Epithelial cell of proximal tubule (primary cell): ENCODE measurements around the gene MIER2. TPM values are rescaled to one million over a fixed set of nuclear protein-coding genes. Genes with fewer than 3 reads are reported as not detected.
"Not testable (repeated sequence)": the region's sequence is repeated elsewhere in the genome, so short reads cannot be mapped to it uniquely, and the experiment has no call there.

Experiments used
- DNase-seq: peaks from one replicate; pipeline ENCODE4 v3.0.0-alpha.2; 2011; ENCODE audit warnings: low read depth
- H3K4me3 ChIP-seq: 2 replicates; pipeline ENCODE4 v1.5.1; 2011; ENCODE audit warnings: low read depth, mild to moderate bottlenecking, low read length
- CTCF ChIP-seq: conservative IDR thresholded peaks from 2 replicates; pipeline ENCODE4 v1.5.1; 2012; ENCODE audit warnings: low read depth, mild to moderate bottlenecking, low read length
- total RNA-seq: library from RNA; depleted of rRNA; stranded (reverse); fragments of >200 nt; gene quantifications from 2 replicates; pipeline ENCODE4 v1.2.3, GENCODE V29; 2015

The MIER2 gene
- total RNA-seq, 1 donor from 2014 or later, result 21.3 TPM

GRCh38 chr19:366205-366783, 21.7 kb upstream of the MIER2 start:
- no peak overlapping the region for H3K4me3 ChIP-seq
- no peak for TF ChIP-seq CTCF
- no peak for DNase-seq

DNA sequence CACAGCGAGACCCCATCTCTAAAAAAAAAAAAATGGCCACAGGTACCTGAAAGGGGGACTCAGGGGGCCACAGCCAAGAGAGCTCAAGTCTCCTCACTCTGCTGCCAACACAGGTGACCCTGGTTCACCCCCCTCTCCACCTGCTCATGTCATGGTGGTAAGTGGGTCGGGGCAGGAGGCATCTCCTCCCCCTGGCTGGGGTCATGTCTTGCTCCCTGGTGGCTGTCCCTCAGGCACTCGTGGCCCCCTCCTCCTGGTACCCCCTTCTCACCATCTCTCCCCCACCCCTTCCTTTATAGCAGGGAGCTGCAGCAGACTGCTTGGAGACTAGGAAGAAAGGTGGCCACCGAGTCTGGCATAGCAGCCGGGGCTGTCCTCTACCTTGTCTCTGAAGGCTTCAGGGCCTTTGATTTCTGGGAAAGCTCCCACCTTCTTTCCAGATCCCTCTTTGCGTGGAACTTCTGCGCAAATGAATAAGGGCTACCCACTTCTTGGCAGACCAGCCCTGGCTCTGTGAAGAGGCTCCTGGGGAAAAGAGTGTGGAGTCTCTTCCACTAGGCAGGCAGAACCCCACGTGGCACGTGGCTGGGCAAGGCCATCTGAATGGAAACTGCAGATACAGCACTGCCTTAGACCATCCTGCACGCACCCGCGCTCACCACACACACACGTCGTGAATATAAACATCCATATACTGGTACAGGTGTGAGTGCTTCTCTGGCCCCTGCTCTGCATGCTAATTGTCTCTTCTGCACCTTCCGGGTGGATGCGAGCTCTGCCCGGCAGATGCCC, 20.1 kb upstream of the MIER2 start:
- no peak for DNase-seq
- no peak overlapping the region for H3K4me3 ChIP-seq
- no peak for TF ChIP-seq CTCF

GRCh38 chr19:362683-363082, 18.1 kb upstream of the MIER2 start:
- TF ChIP-seq CTCF, result no peak
- H3K4me3 ChIP-seq, result no peak overlapping the region
- DNase-seq, result no peak

DNA sequence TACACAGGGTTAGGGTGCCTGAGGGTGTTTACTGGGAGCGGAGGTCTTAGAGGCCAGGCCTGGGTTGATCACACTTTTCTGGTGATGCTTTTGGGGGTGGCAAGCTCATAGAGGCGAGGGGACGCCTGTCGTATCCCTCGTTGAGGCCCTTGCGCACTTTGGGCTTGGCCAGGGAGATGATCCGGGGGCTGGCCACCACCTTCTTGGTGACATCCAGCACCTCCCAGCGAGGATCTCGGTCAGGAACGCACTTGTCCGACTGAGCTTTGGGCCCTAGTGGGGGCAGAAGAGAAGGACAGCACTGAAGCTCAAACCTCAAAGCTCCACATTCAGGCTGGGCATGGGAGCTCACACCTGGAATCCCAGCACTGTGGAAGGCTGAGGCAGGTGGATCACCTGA, 17.6 kb upstream of the MIER2 start:
- DNase-seq, result no peak
- no peak overlapping the region for H3K4me3 ChIP-seq
- no peak for TF ChIP-seq CTCF

- no peak for TF ChIP-seq CTCF
- no peak overlapping the region for H3K4me3 ChIP-seq
- DNase-seq, result no peak
These were observed 15.0 kb upstream of the MIER2 start for GRCh38 chr19:359653-359925.

DNA sequence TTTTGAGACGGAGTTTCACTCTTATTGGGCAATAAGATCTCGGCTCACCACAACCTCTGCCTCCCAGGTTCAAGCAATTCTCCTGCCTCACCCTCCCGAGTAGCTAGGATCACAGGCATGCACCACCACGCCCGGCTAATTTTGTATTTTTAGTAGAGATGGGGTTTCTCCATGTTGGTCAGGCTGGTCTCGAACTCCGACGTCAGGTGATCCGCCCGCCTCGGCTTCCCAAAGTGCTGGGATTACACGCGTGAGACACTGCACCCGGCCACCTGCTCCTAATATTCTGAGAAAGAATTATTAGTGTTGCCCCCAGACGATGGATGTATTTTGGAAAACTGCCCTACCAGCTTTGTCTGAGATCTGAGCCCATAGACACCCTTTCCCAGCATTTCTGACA, 10.9 kb upstream of the MIER2 start:
- DNase-seq, H3K4me3 ChIP-seq: not testable (repeated sequence)

GRCh38 chr19:355134-355533, 10.5 kb upstream of the MIER2 start:
- DNase-seq, result no peak
- TF ChIP-seq CTCF, result no peak
- no peak overlapping the region for H3K4me3 ChIP-seq
